Peyer's patch (tissue), 4 donors: ENCODE results near the gene CYTH2.

ENCODE experiments used
- POLR2A ChIP-seq, 2 donors: fragments of 450-650 bp; IDR thresholded peaks; one replicate each; pipeline ENCODE4 v1.5.1; 2017; ENCODE audit warnings: antibody characterized with exemption in 2 of 2, mild to moderate bottlenecking in 2 of 2, moderate library complexity in 2 of 2
- TF ChIP-seq, protein P1 (sequence below), 6 experiments: fragments of 450-650 bp in 4 of 6; fragments of 200-600 bp in 2 of 6; sonication (generic) in 1 of 6; IDR thresholded peaks; one replicate each; pipeline ENCODE4 v1.5.1; 2017 to 2019; ENCODE audit warnings: antibody characterized with exemption in 6 of 6, mild to moderate bottlenecking in 3 of 6, moderate library complexity in 1 of 6

DNA sequence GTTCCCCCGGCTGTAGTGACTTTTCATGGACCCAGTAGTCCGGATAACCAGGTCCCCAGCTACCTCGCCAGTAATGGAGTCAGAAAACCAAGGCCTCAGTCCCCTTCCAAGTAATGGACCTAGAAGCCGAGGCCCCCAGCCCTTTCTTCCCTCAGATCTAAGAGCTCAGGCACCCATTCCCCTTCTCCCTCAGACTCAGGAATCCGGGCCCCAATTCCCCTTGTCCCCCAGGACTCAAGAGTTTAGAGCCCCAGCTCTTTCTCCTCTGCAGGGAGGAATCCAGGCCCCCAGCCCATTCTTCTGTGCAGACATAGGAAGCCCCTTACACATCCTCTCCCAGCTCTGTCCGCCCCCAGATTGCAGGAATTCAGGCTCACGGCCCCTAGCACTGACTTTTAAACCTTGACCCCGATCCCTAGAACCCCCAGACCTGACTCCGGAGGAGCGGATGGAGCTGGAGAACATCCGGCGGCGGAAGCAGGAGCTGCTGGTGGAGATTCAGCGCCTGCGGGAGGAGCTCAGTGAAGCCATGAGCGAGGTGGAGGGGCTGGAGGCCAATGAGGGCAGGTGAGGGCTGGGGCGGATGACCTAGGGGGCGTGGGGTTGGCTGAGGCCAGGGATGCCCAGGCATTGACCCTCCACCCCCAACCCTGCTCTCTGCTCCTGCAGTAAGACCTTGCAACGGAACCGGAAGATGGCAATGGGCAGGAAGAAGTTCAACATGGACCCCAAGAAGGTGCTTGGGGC is 938 bp downstream of the CYTH2 start:
- no peak for TF ChIP-seq POLR2A (IDR thresholded peaks at IDR 0.05)
- TF ChIP-seq, protein P1, sequence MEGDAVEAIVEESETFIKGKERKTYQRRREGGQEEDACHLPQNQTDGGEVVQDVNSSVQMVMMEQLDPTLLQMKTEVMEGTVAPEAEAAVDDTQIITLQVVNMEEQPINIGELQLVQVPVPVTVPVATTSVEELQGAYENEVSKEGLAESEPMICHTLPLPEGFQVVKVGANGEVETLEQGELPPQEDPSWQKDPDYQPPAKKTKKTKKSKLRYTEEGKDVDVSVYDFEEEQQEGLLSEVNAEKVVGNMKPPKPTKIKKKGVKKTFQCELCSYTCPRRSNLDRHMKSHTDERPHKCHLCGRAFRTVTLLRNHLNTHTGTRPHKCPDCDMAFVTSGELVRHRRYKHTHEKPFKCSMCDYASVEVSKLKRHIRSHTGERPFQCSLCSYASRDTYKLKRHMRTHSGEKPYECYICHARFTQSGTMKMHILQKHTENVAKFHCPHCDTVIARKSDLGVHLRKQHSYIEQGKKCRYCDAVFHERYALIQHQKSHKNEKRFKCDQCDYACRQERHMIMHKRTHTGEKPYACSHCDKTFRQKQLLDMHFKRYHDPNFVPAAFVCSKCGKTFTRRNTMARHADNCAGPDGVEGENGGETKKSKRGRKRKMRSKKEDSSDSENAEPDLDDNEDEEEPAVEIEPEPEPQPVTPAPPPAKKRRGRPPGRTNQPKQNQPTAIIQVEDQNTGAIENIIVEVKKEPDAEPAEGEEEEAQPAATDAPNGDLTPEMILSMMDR (IDR thresholded peaks at IDR 0.05) = no peak
